GM19043 (cell line): Measurements from ENCODE around the gene AP5M1.
A peak's percentile ranks its signal among the peaks of the same experiment; 100 is the strongest.
"Not testable (repeated sequence)": the region's sequence is repeated elsewhere in the genome, so short reads cannot be mapped to it uniquely, and the experiment has no call there.

ENCODE experiments used
- ATAC-seq: cut with Tn5 transposase; IDR thresholded peaks from one replicate; pipeline ENCODE4 v1.9.1; 2021; ENCODE audit warnings: low read depth; ENCODE audit not compliant: unreplicated experiment

Gene AP5M1

GRCh38 chr14:57268161-57269069 lies at the start of gene AP5M1, which contains the start of gene EXOC5:
Gene AP5M1, plus strand, starts transcription at chr14:57268971. Its CDS starts 344 bp downstream, at chr14:57269315.
Gene EXOC5, minus strand, starts transcription at chr14:57268905. Its CDS starts 257 bp downstream, at chr14:57268648.
- peak; percentile 78 for ATAC-seq

GRCh38 chr14:57221931-57222330 lies 46.8 kb upstream of the AP5M1 start:
- ATAC-seq: no peak

GRCh38 chr14:57227083-57227482 lies 41.7 kb upstream of the AP5M1 start:
- no peak for ATAC-seq

- not testable (repeated sequence) for ATAC-seq
These were observed 40.5 kb upstream of the AP5M1 start for GRCh38 chr14:57228320-57228719.

- no peak for ATAC-seq
These were observed 36.8 kb upstream of the AP5M1 start for GRCh38 chr14:57232006-57232405.

GRCh38 chr14:57240115-57240514 lies 28.7 kb upstream of the AP5M1 start:
- ATAC-seq: not testable (repeated sequence)

- no peak for ATAC-seq
These were observed 25.5 kb upstream of the AP5M1 start for GRCh38 chr14:57243320-57243719.

GRCh38 chr14:57244106-57244505 lies 24.7 kb upstream of the AP5M1 start:
- ATAC-seq: no peak

GRCh38 chr14:57245941-57246340 lies 22.8 kb upstream of the AP5M1 start:
- no peak for ATAC-seq

- no peak for ATAC-seq
These were observed 21.7 kb upstream of the AP5M1 start for GRCh38 chr14:57246933-57247657.

- peak; percentile 75 for ATAC-seq
These were observed 13.9 kb upstream of the AP5M1 start for GRCh38 chr14:57254884-57255283.

- not testable (repeated sequence) for ATAC-seq
These were observed 10.6 kb upstream of the AP5M1 start for GRCh38 chr14:57258221-57258620.

GRCh38 chr14:57259672-57260071 lies 9.1 kb upstream of the AP5M1 start:
- no peak for ATAC-seq

GRCh38 chr14:57261604-57262003 lies 7.2 kb upstream of the AP5M1 start:
- no peak for ATAC-seq

GRCh38 chr14:57262117-57262516 lies 6.7 kb upstream of the AP5M1 start:
- no peak for ATAC-seq

- ATAC-seq: no peak
These were observed 2.7 kb upstream of the AP5M1 start for GRCh38 chr14:57266065-57266464.

GRCh38 chr14:57273236-57273635 lies 4.5 kb downstream of the AP5M1 start:
- no peak for ATAC-seq

- no peak for ATAC-seq
These were observed 5.8 kb downstream of the AP5M1 start for GRCh38 chr14:57274551-57274950.

GRCh38 chr14:57275023-57275664 lies 6.4 kb downstream of the AP5M1 start:
- no peak for ATAC-seq

GRCh38 chr14:57277062-57277461 lies 8.3 kb downstream of the AP5M1 start:
- ATAC-seq: no peak

GRCh38 chr14:57287745-57288144 lies 19.0 kb downstream of the AP5M1 start:
- ATAC-seq: no peak
